HG03457 (cell line): ENCODE measurements around the gene PNPLA2.

Source experiments
- ATAC-seq: cut with Tn5 transposase; IDR thresholded peaks from one replicate; pipeline ENCODE4 v1.9.1; 2021; ENCODE audit warnings: moderate number of reproducible peaks; ENCODE audit not compliant: unreplicated experiment

Gene PNPLA2

DNA sequence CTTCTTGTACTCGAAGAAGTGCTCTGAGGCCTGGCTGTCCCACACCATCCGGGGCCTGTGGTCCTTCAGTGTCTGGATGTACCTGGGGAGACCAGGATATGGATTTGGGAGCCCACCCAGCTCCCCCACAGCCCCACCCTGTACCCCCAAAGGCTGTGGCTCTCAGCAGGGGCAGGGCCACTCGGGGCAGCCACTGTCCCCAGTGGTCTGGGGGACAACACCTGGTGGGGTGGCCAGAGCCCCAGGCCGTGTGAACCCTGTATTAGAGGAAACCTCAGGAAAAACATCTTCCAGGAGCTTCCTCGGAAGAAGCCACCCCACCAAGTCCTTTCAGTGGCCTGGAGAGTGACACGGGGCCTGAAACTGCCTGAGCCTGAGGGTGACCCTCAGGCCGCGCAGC, 51.7 kb downstream of the PNPLA2 start:
- no peak for ATAC-seq

GRCh38 chr11:871472-871871, 52.8 kb downstream of the PNPLA2 start:
- no peak for ATAC-seq

GRCh38 chr11:872799-873198, 54.1 kb downstream of the PNPLA2 start:
- no peak for ATAC-seq

DNA sequence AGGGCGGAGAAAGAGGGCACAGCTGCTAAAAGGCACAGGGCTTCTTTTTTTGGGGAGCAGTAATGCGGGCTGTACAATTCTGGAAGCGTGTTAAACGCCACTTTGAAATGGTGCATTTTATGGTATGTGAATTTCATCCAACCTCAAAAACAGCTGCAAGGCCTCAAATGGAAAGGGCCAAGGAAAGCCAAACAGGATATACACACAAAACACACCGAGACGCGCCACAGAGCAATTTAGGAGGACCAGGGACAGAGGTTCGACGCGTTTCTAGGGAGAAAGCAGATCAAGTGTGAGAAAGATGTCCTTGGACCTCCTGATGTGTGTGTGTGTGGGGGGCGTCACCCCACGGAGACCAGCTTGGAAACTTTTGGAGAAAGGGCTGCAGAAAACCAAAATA, 55.0 kb downstream of the PNPLA2 start:
- no peak for ATAC-seq
